ENCODE results near the gene REV3L.
"Not testable (repeated sequence)": the region's sequence is repeated elsewhere in the genome, so short reads cannot be mapped to it uniquely, and the experiment has no call there.

The REV3L gene

GRCh38 chr6:111300938-111301800, 181.8 kb downstream of the REV3L start:
- DNase-seq (ENCODE audit: low spot score), result not testable (repeated sequence)

GRCh38 chr6:111297776-111298175, 185.2 kb downstream of the REV3L start:
- DNase-seq (ENCODE audit: low spot score), result no peak

- DNase-seq (ENCODE audit: low spot score), result no peak
Measured at GRCh38 chr6:111294374-111294967, 188.5 kb downstream of the REV3L start.

GRCh38 chr6:111291336-111292259, 191.4 kb downstream of the REV3L start:
- DNase-seq (ENCODE audit: low spot score), result peak; percentile 13

- peak; percentile 64 for DNase-seq (ENCODE audit: low spot score)
Measured at GRCh38 chr6:111290689-111291335, 192.2 kb downstream of the REV3L start.

- not testable (repeated sequence) for DNase-seq (ENCODE audit: low spot score)
Measured at GRCh38 chr6:111284356-111284755, 198.7 kb downstream of the REV3L start.

GRCh38 chr6:111283707-111284106, 199.3 kb downstream of the REV3L start:
- DNase-seq (ENCODE audit: low spot score), result no peak

- no peak for DNase-seq (ENCODE audit: low spot score)
Measured at GRCh38 chr6:111282515-111282914, 200.5 kb downstream of the REV3L start.

- no peak for DNase-seq (ENCODE audit: low spot score)
Measured at GRCh38 chr6:111280445-111280955, 202.5 kb downstream of the REV3L start.

- no peak for DNase-seq (ENCODE audit: low spot score)
Measured at GRCh38 chr6:111278731-111279130, 204.3 kb downstream of the REV3L start.

- no peak for DNase-seq (ENCODE audit: low spot score)
Measured at GRCh38 chr6:111277819-111278218, 205.2 kb downstream of the REV3L start.

GRCh38 chr6:111276736-111277135, 206.3 kb downstream of the REV3L start:
- no peak for DNase-seq (ENCODE audit: low spot score)

GRCh38 chr6:111276335-111276734, 206.7 kb downstream of the REV3L start:
- DNase-seq (ENCODE audit: low spot score), result no peak

- no peak for DNase-seq (ENCODE audit: low spot score)
Measured at GRCh38 chr6:111274593-111275217, 208.3 kb downstream of the REV3L start.

GRCh38 chr6:111270121-111270520, 212.9 kb downstream of the REV3L start:
- DNase-seq (ENCODE audit: low spot score), result no peak

GRCh38 chr6:111269401-111269970, 213.5 kb downstream of the REV3L start:
- no peak for DNase-seq (ENCODE audit: low spot score)

- DNase-seq (ENCODE audit: low spot score), result no peak
Measured at GRCh38 chr6:111267764-111268333, 215.2 kb downstream of the REV3L start.

GRCh38 chr6:111266276-111266675, 216.7 kb downstream of the REV3L start:
- no peak for DNase-seq (ENCODE audit: low spot score)

- DNase-seq (ENCODE audit: low spot score), result no peak
Measured at GRCh38 chr6:111265842-111266241, 217.2 kb downstream of the REV3L start.

- DNase-seq (ENCODE audit: low spot score), result peak; percentile 52
Measured at GRCh38 chr6:111263837-111264236, 219.2 kb downstream of the REV3L start.

Data from putamen (tissue), 1 donor.